Mammary epithelial cell (primary cell): ENCODE data around the gene KIAA1671.

Source experiments
- EZH2 ChIP-seq: IDR thresholded peaks from 2 replicates; pipeline ENCODE4 v1.6.1; 2012; ENCODE audit warnings: low read length, inconsistent platforms, borderline replicate concordance
- TF ChIP-seq, protein P1 (sequence below), 2 donors: IDR thresholded peaks in 1 of 2; conservative IDR thresholded peaks in 1 of 2; 2 replicates each; pipeline ENCODE4 v1.5.1; 2011 to 2012; ENCODE audit warnings: inconsistent platforms in 2 of 2, low read length in 2 of 2, mild to moderate bottlenecking in 2 of 2, control low read depth in 1 of 2, low read depth in 1 of 2; ENCODE audit not compliant: insufficient read depth in 1 of 2; ENCODE audit errors: extremely low read depth in 1 of 2

DNA sequence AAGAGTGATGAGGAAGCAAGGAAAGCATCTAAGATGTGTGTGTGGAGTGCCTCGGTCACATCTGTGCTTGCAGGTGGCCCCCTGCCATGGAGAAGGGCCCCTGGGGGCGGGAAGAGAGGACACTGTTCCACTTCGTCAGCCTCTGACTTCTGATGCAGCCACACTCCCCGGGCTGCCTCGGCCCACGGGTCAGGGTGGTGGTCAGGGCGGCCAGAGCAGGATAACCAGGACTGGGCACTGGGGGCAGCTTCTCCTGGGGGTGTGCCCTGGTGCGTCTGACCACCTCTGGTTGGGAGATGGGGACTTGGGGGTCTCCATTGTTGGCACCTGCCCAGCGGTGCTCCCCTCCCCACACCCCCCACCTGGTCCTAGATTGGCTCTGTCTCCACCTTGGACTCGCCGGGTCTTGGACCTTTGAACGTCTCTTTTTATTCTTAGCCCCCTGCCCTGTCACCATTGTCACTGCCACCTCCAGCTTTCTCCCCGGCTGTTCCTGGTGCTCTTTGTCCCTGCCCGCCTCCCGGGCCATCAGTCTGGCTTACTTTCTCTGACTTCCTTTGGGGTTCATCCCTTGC is 114.4 kb downstream of the KIAA1671 start:
- no peak for TF ChIP-seq EZH2
- TF ChIP-seq, protein P1, sequence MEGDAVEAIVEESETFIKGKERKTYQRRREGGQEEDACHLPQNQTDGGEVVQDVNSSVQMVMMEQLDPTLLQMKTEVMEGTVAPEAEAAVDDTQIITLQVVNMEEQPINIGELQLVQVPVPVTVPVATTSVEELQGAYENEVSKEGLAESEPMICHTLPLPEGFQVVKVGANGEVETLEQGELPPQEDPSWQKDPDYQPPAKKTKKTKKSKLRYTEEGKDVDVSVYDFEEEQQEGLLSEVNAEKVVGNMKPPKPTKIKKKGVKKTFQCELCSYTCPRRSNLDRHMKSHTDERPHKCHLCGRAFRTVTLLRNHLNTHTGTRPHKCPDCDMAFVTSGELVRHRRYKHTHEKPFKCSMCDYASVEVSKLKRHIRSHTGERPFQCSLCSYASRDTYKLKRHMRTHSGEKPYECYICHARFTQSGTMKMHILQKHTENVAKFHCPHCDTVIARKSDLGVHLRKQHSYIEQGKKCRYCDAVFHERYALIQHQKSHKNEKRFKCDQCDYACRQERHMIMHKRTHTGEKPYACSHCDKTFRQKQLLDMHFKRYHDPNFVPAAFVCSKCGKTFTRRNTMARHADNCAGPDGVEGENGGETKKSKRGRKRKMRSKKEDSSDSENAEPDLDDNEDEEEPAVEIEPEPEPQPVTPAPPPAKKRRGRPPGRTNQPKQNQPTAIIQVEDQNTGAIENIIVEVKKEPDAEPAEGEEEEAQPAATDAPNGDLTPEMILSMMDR (conservative IDR thresholded peaks at IDR 0.05 in 1 of 2, IDR thresholded peaks at IDR 0.05 in 1 of 2; ENCODE audit: extremely low read depth in 1 of 2, insufficient read depth in 1 of 2, low read depth in 1 of 2, low read length in 2 of 2) = no peak
